GM19395 (cell line): Measurements from ENCODE around the gene TECRL.

ENCODE experiments used
- ATAC-seq: cut with Tn5 transposase; IDR thresholded peaks from one replicate; pipeline ENCODE4 v1.9.1; 2021; ENCODE audit warnings: mild to moderate bottlenecking, moderate library complexity; ENCODE audit not compliant: unreplicated experiment

The TECRL gene

GRCh38 chr4:64409300-64409699, at the start of gene TECRL:
Gene TECRL, minus strand, starts transcription at chr4:64409450. Its CDS starts 99 bp downstream, at chr4:64409351.
- ATAC-seq, result no peak

GRCh38 chr4:64432674-64433073, 23.4 kb upstream of the TECRL start:
- no peak for ATAC-seq

GRCh38 chr4:64430933-64431332, 21.7 kb upstream of the TECRL start:
- ATAC-seq, result no peak

GRCh38 chr4:64417974-64418373, 8.7 kb upstream of the TECRL start:
- ATAC-seq, result no peak

- ATAC-seq, result no peak
Observed at GRCh38 chr4:64407000-64407399, 2.2 kb downstream of the TECRL start.

GRCh38 chr4:64405761-64406160, 3.5 kb downstream of the TECRL start:
- no peak for ATAC-seq

- no peak for ATAC-seq
Observed at GRCh38 chr4:64402684-64403083, 6.6 kb downstream of the TECRL start.

- ATAC-seq, result no peak
Observed at GRCh38 chr4:64399313-64400109, 9.7 kb downstream of the TECRL start.

GRCh38 chr4:64394469-64394868, 14.8 kb downstream of the TECRL start:
- no peak for ATAC-seq

- no peak for ATAC-seq
Observed at GRCh38 chr4:64388252-64388651, 21.0 kb downstream of the TECRL start.

- ATAC-seq, result no peak
Observed at GRCh38 chr4:64385220-64385619, 24.0 kb downstream of the TECRL start.

GRCh38 chr4:64384237-64385203, 24.7 kb downstream of the TECRL start:
- no peak for ATAC-seq

GRCh38 chr4:64368741-64369140, 40.5 kb downstream of the TECRL start:
- no peak for ATAC-seq

- ATAC-seq, result no peak
Observed at GRCh38 chr4:64361399-64361740, 47.9 kb downstream of the TECRL start.

GRCh38 chr4:64360664-64361398, 48.4 kb downstream of the TECRL start:
- ATAC-seq, result no peak

- ATAC-seq, result no peak
Observed at GRCh38 chr4:64359489-64359888, 49.8 kb downstream of the TECRL start.

GRCh38 chr4:64353904-64354303, 55.3 kb downstream of the TECRL start:
- no peak for ATAC-seq

- no peak for ATAC-seq
Observed at GRCh38 chr4:64341711-64342110, 67.5 kb downstream of the TECRL start.

- no peak for ATAC-seq
Observed at GRCh38 chr4:64340218-64341110, 68.8 kb downstream of the TECRL start.

GRCh38 chr4:64334964-64335363, 74.3 kb downstream of the TECRL start:
- ATAC-seq, result no peak
